IMR-90 (cell line): ENCODE measurements around the gene OOSP1. TPM values are rescaled to one million over a fixed set of nuclear protein-coding genes. Genes with fewer than 3 reads are reported as not detected.

Source experiments
- ATAC-seq: fragments of 200-7000 bp; cut with Tn5 transposase; 2 replicates; pipeline ENCODE4 v1.9.1; 2020; ENCODE audit warnings: low read depth, mild to moderate bottlenecking, moderate library complexity
- BruUV-seq: library from RNA; stranded (reverse); fragments of 400-500 nt; replicated peaks from 2 replicates; lab custom pipeline; 2021; lab: Mats Ljungman, UMichigan
- CTCF ChIA-PET: fragments of 300-600 bp; formaldehyde crosslinking; extraction: SDS; loops from one replicate; lab custom pipeline; 2021; ENCODE audit warnings: antibody characterized with exemption; lab: Yijun Ruan, JAX
- POLR2A ChIA-PET: fragments of 300-600 bp; sonication (Branson Sonifier 250); formaldehyde crosslinking; loops from one replicate; lab custom pipeline; 2022; ENCODE audit warnings: antibody characterized with exemption; ENCODE audit not compliant: unreplicated experiment; lab: Charles Lee
- DNase-seq: peaks from one replicate; pipeline ENCODE4 v3.0.0; 2013
- H2AFZ ChIP-seq: replicated peaks from 2 replicates; pipeline ENCODE3; 2013; ENCODE audit warnings: low read length, mild to moderate bottlenecking; ENCODE audit not compliant: poor library complexity
- H2AK5ac ChIP-seq: 2 replicates; pipeline ENCODE4 v1.6.1; 2013; ENCODE audit warnings: low read depth, low read length, inconsistent platforms
- H2AK9ac ChIP-seq: replicated peaks from 2 replicates; pipeline ENCODE3; 2013; ENCODE audit warnings: mild to moderate bottlenecking, low read depth, low read length, moderate library complexity; ENCODE audit not compliant: poor library complexity
- H2BK120ac ChIP-seq: 2 replicates; pipeline ENCODE4 v1.6.1; 2013; ENCODE audit warnings: low read depth, low read length, inconsistent platforms
- H2BK15ac ChIP-seq: 3 replicates; pipeline ENCODE4 v1.6.1; 2013; ENCODE audit warnings: low read depth, low read length, inconsistent platforms
- H2BK20ac ChIP-seq: 2 replicates; pipeline ENCODE4 v1.6.1; 2013; ENCODE audit warnings: low read depth, mild to moderate bottlenecking, inconsistent platforms, low read length, moderate library complexity
- H2BK5ac ChIP-seq: 2 replicates; pipeline ENCODE4 v1.6.1; 2013; ENCODE audit warnings: mild to moderate bottlenecking, low read depth, low read length, inconsistent platforms; ENCODE audit not compliant: poor library complexity, severe bottlenecking
- H3K14ac ChIP-seq: replicated peaks from 2 replicates; pipeline ENCODE4 v1.6.1; 2013; ENCODE audit warnings: low read depth, low read length, inconsistent platforms
- H3K18ac ChIP-seq: 2 replicates; pipeline ENCODE4 v1.6.1; 2013; ENCODE audit warnings: low read depth, low read length, control low read depth
- H3K23ac ChIP-seq: 2 replicates; pipeline ENCODE4 v1.6.1; 2013; ENCODE audit warnings: low read depth, low read length, inconsistent platforms
- H3K27ac ChIP-seq: 2 replicates; pipeline ENCODE4 v1.5.1; 2013; ENCODE audit warnings: mild to moderate bottlenecking, control low read depth, low read length; ENCODE audit not compliant: insufficient read depth
- H3K27me3 ChIP-seq: 2 replicates; pipeline ENCODE4 v1.6.1; 2013; ENCODE audit warnings: low read length; ENCODE audit not compliant: control insufficient read depth, insufficient read depth
- H3K36me3 ChIP-seq: 2 replicates; pipeline ENCODE4 v1.6.1; 2013; ENCODE audit warnings: low read length, mixed read lengths; ENCODE audit not compliant: control insufficient read depth, insufficient read depth
- H3K4ac ChIP-seq: 2 replicates; pipeline ENCODE4 v1.6.1; 2013; ENCODE audit warnings: low read depth, low read length, inconsistent platforms
- H3K4me1 ChIP-seq: 2 replicates; pipeline ENCODE4 v1.6.1; 2013; ENCODE audit warnings: low read length, mixed read lengths; ENCODE audit not compliant: control insufficient read depth, insufficient read depth
- H3K4me2 ChIP-seq: 2 replicates; pipeline ENCODE4 v1.6.1; 2013; ENCODE audit warnings: low read depth, mild to moderate bottlenecking, control low read depth, low read length, moderate library complexity
- H3K4me3 ChIP-seq: 2 replicates; pipeline ENCODE4 v1.5.1; 2013; ENCODE audit warnings: low read depth, mild to moderate bottlenecking, control low read depth, low read length, moderate library complexity; ENCODE audit not compliant: insufficient read depth
- H3K56ac ChIP-seq: 2 replicates; pipeline ENCODE4 v1.6.1; 2013; ENCODE audit warnings: low read length, inconsistent platforms; ENCODE audit not compliant: insufficient read depth; ENCODE audit errors: extremely low read depth
- H3K79me1 ChIP-seq, 2 experiments: 2 replicates each; pipeline ENCODE4 v1.6.1; 2013; ENCODE audit warnings: low read length in 2 of 2, inconsistent platforms in 1 of 2, low read depth in 1 of 2
- H3K9ac ChIP-seq: 2 replicates; pipeline ENCODE4 v1.6.1; 2013; ENCODE audit warnings: low read depth, low read length, control low read depth
- H3K9me1 ChIP-seq: 2 replicates; pipeline ENCODE4 v1.6.1; 2013; ENCODE audit warnings: low read length, inconsistent platforms; ENCODE audit not compliant: insufficient read depth
- H3K9me3 ChIP-seq: 2 replicates; pipeline ENCODE4 v1.6.1; 2013; ENCODE audit warnings: low read length; ENCODE audit not compliant: control insufficient read depth, insufficient read depth
- H4K20me1 ChIP-seq: 2 replicates; pipeline ENCODE4 v1.6.1; 2013; ENCODE audit warnings: low read length, inconsistent platforms; ENCODE audit not compliant: insufficient read depth
- H4K5ac ChIP-seq: 2 replicates; pipeline ENCODE4 v1.6.1; 2013; ENCODE audit warnings: mild to moderate bottlenecking, low read depth, low read length, control low read depth
- H4K8ac ChIP-seq, 2 experiments: 2 replicates each; pipeline ENCODE4 v1.6.1; 2013; ENCODE audit warnings: low read depth in 2 of 2, low read length in 2 of 2, control low read depth in 1 of 2, inconsistent platforms in 1 of 2
- H4K91ac ChIP-seq: 2 replicates; pipeline ENCODE4 v1.6.1; 2013; ENCODE audit warnings: low read depth, low read length, inconsistent platforms; ENCODE audit not compliant: insufficient read depth
- CEBPB ChIP-seq: IDR thresholded peaks from 2 replicates; pipeline ENCODE4 v1.6.1; 2012; ENCODE audit warnings: low read depth, low read length, improper control_type of control experiment
- CHD1 ChIP-seq: IDR thresholded peaks from 2 replicates; pipeline ENCODE4 v1.6.1; 2012; ENCODE audit warnings: low read depth, low read length, improper control_type of control experiment
- MAFK ChIP-seq: IDR thresholded peaks from 2 replicates; pipeline ENCODE4 v1.6.1; 2012; ENCODE audit warnings: low read depth, low read length, improper control_type of control experiment
- MAZ ChIP-seq: IDR thresholded peaks from 2 replicates; pipeline ENCODE4 v1.6.1; 2012; ENCODE audit warnings: low read depth, mild to moderate bottlenecking, low read length, improper control_type of control experiment, moderate library complexity, borderline replicate concordance
- NFE2L2 ChIP-seq: fragments of 150-350 bp; IDR thresholded peaks from 2 replicates; pipeline ENCODE4 v1.6.1; 2016; ENCODE audit warnings: low read depth, mild to moderate bottlenecking, low read length
- POLR2A ChIP-seq: IDR thresholded peaks from 2 replicates; pipeline ENCODE4 v1.6.1; 2012; ENCODE audit warnings: mild to moderate bottlenecking, low read depth, low read length
- RAD21 ChIP-seq: IDR thresholded peaks from 2 replicates; pipeline ENCODE4 v1.6.1; 2012; ENCODE audit warnings: low read length, improper control_type of control experiment
- RCOR1 ChIP-seq: IDR thresholded peaks from 2 replicates; pipeline ENCODE4 v1.6.1; 2012; ENCODE audit warnings: mild to moderate bottlenecking, low read length, improper control_type of control experiment; ENCODE audit not compliant: insufficient replicate concordance
- RFX5 ChIP-seq: IDR thresholded peaks from 2 replicates; pipeline ENCODE4 v1.8.0; 2012; ENCODE audit warnings: low read depth, mild to moderate bottlenecking, low read length, moderate library complexity
- SMC3 ChIP-seq: fragments of 150-350 bp; IDR thresholded peaks from 2 replicates; pipeline ENCODE4 v1.6.1; 2016; ENCODE audit warnings: low read depth, mild to moderate bottlenecking, antibody characterized with exemption, low read length, moderate library complexity
- WGBS, 2 experiments: methylation state at CpG; one replicate each; pipeline versions ENCODE4 v1.1.5 to v1.1.7; 2013; ENCODE audit warnings: missing lambda C conversion rate in 2 of 2; ENCODE audit not compliant: insufficient read length in 1 of 2; ENCODE audit errors: extremely low coverage in 2 of 2; 5-methylcytosine and 5-hydroxymethylcytosine counted together
- dilution Hi-C: fragments of 300-500 bp; cut with HindIII; formaldehyde crosslinking; loops from one replicate; pipeline ENCODE4 v1.14.3; 2018; ENCODE audit warnings: low sequenced_read_pairs; ENCODE audit not compliant: unreplicated experiment
- in situ Hi-C: fragments of 300-500 bp; cut with MboI; formaldehyde crosslinking; loops from 3 replicates; pipeline ENCODE4 v1.14.3; 2019; ENCODE audit warnings: low sequenced_read_pairs, inconsistent platforms, mixed read lengths
- intact Hi-C: fragments of 100-400 bp; cut with micrococcal nuclease; formaldehyde crosslinking; loops from 2 replicates; pipeline ENCODE4 v1.10.0; 2022
- polyA plus RNA-seq, 3 experiments: library from polyadenylated mRNA; depleted of rRNA; stranded (reverse); fragments of >200 nt; gene quantifications; 2 replicates each; pipeline ENCODE4 v1.2.3, GENCODE V29; 2012; ENCODE audit warnings: low replicate concordance in 1 of 3
- total RNA-seq: library from RNA; depleted of rRNA; stranded (reverse); fragments of >200 nt; gene quantifications from 2 replicates; pipeline ENCODE4 v1.2.3, GENCODE V29; 2012
- TF ChIP-seq, protein P1 (sequence below): fragments of 150-350 bp; IDR thresholded peaks from 2 replicates; pipeline ENCODE4 v1.6.1; 2017; ENCODE audit warnings: mild to moderate bottlenecking, antibody characterized with exemption, low read length, low read depth
- TF ChIP-seq, protein P2 (sequence below): conservative IDR thresholded peaks from 2 replicates; pipeline ENCODE4 v1.5.1; 2012; ENCODE audit warnings: mild to moderate bottlenecking, low read depth, low read length, improper control_type of control experiment
- TF ChIP-seq, protein P3 (sequence below): fragments of 150-350 bp; IDR thresholded peaks from 2 replicates; pipeline ENCODE4 v1.6.1; 2016; ENCODE audit warnings: low read depth, mild to moderate bottlenecking, low read length, moderate library complexity, borderline replicate concordance

The OOSP1 gene
- total and polyA plus RNA-seq, 2 of the 4 experiments (the other 2 are of a cell fraction), result not detected

DNA sequence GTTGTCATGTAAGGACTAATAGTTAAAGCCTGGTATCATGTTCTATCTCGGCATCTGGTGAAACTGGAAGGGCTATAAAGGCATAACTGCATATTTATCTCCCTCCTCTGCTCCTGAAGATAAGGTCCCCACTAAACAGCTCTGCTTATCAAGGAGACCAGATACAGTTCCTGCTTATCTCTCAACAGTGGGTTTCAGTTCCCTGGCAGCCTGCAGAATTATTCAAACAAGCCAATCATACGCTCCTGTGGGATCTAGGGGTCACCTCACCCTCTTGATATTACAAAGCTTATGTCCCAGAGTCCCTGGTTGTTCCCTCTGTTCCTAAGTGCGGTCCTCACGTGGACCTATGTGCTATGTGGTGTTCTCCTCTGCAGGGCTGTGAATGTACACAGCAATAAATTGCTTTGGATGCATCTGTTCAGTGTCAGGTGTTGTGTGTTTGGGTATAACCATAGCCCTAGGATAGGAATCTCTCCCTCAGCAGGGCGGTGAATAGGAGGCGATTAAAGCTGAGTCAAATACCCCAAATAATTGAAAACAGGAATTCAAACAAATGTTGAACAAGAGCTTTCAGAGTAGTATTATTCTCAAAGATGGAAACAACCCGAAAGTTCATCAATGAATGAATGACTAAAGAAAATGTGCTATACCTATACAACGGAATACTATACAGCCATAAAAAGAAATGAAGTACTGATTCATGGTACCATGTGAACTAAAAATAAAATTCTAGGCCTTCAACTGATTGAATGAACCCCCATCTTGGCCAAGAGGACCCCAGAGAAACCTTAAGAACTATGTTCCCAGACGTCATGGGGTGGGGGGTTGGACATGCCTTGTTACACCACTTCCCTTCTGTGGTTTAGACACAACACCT is 22.5 kb downstream of the OOSP1 start:
- Histone ChIP-seq H4K20me1 (no peaks in the 10 kb centered on the region), H3K27ac (no peak overlapping the region), H3K79me1 (no peaks in the 10 kb centered on the region), H3K18ac (no peak overlapping the region), H3K56ac (no peak overlapping the region), H3K9me1 (no peaks in the 10 kb centered on the region), H2BK120ac (no peak overlapping the region), H3K27me3 (no peaks in the 10 kb centered on the region), H4K8ac (no peak overlapping the region), H3K36me3 (no peaks in the 10 kb centered on the region), H4K5ac (no peak overlapping the region), H3K4me3 (no peak overlapping the region), H2BK15ac (no peak overlapping the region), H3K4me1 (no peaks in the 10 kb centered on the region), H2AFZ (no peak overlapping the region), H2AK9ac (no peak overlapping the region), H3K14ac (no peak overlapping the region), H3K9me3 (no peaks in the 10 kb centered on the region), H2AK5ac (no peak overlapping the region), H3K4ac (no peak overlapping the region), H3K23ac (no peak overlapping the region), H2BK20ac (no peak overlapping the region), H3K4me2 (no peak overlapping the region), H3K9ac (no peak overlapping the region), H2BK5ac (no peak overlapping the region), H4K91ac (no peak overlapping the region)
- TF ChIP-seq, protein P1, sequence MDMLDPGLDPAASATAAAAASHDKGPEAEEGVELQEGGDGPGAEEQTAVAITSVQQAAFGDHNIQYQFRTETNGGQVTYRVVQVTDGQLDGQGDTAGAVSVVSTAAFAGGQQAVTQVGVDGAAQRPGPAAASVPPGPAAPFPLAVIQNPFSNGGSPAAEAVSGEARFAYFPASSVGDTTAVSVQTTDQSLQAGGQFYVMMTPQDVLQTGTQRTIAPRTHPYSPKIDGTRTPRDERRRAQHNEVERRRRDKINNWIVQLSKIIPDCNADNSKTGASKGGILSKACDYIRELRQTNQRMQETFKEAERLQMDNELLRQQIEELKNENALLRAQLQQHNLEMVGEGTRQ, result no peak
- no peak for TF ChIP-seq MAFK
- TF ChIP-seq NFE2L2, result no peak
- TF ChIP-seq RCOR1, result no peak
- no peak for TF ChIP-seq SMC3
- no peak for TF ChIP-seq RAD21
- TF ChIP-seq, protein P2, sequence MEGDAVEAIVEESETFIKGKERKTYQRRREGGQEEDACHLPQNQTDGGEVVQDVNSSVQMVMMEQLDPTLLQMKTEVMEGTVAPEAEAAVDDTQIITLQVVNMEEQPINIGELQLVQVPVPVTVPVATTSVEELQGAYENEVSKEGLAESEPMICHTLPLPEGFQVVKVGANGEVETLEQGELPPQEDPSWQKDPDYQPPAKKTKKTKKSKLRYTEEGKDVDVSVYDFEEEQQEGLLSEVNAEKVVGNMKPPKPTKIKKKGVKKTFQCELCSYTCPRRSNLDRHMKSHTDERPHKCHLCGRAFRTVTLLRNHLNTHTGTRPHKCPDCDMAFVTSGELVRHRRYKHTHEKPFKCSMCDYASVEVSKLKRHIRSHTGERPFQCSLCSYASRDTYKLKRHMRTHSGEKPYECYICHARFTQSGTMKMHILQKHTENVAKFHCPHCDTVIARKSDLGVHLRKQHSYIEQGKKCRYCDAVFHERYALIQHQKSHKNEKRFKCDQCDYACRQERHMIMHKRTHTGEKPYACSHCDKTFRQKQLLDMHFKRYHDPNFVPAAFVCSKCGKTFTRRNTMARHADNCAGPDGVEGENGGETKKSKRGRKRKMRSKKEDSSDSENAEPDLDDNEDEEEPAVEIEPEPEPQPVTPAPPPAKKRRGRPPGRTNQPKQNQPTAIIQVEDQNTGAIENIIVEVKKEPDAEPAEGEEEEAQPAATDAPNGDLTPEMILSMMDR, result no peak
- TF ChIP-seq POLR2A, result no peak
- no peak for TF ChIP-seq CHD1
- no peak for TF ChIP-seq MAZ
- TF ChIP-seq, protein P3, sequence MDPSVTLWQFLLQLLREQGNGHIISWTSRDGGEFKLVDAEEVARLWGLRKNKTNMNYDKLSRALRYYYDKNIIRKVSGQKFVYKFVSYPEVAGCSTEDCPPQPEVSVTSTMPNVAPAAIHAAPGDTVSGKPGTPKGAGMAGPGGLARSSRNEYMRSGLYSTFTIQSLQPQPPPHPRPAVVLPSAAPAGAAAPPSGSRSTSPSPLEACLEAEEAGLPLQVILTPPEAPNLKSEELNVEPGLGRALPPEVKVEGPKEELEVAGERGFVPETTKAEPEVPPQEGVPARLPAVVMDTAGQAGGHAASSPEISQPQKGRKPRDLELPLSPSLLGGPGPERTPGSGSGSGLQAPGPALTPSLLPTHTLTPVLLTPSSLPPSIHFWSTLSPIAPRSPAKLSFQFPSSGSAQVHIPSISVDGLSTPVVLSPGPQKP, result no peak
- TF ChIP-seq RFX5, result no peak
- TF ChIP-seq CEBPB, result no peak
- ATAC-seq (no peak), DNase-seq (no peak)
- no TSS peak for BruUV-seq
- intact Hi-C loops (no loop called here), in situ Hi-C loops (no loop called here), dilution Hi-C loops (no loop called here)
- ChIA-PET CTCF (no interaction called here), POLR2A (no interaction called here)
- WGBS, 2 experiments, result no CpG with 5 or more reads among the region's 9 CpGs
